Measurements from ENCODE around the gene PDE8A. TPM values are rescaled to one million over a fixed set of nuclear protein-coding genes. Genes with fewer than 3 reads are reported as not detected.

Gene PDE8A
- total and polyA plus RNA-seq, 2 experiments from 2014 or later: 5.6 to 7.5 TPM

- Histone ChIP-seq H3K4me1 (ENCODE audit: insufficient read depth) (0 out of 2 replicates have a peak, but pooled peaks cover 8% of the 10 kb centered on the region), H3K79me2 (replicated peaks; ENCODE audit: insufficient read depth) (peaks cover 14% of the 10 kb centered on the region), H3K27ac (ENCODE audit: low read depth) (no peak overlapping the region), H3K36me3 (ENCODE audit: insufficient read depth) (no peaks in the 10 kb centered on the region), H2AFZ (no peak overlapping the region), H3K9me2 (ENCODE audit: insufficient read depth) (no peaks in the 10 kb centered on the region), H4K20me1 (replicated peaks; ENCODE audit: insufficient read depth) (peaks cover 13% of the 10 kb centered on the region), H3K4me2 (peak overlapping the region; percentile 77; the same call in 1 of the 2 replicates), H3K27me3 (ENCODE audit: insufficient read depth) (peaks cover 56% of the 10 kb centered on the region), H3K4me3 (peak overlapping the region; percentile 90; the same call in 1 of the 2 replicates), H3F3A (replicated peaks; ENCODE audit: low read depth) (0 out of 2 replicates have a peak, but pooled peaks cover 3% of the 10 kb centered on the region)
- Mint-ChIP-seq H3K27ac (no peak overlapping the region), H3K27me3 (ENCODE audit: insufficient read depth, low read depth, poor library complexity) (peaks cover 40% of the 10 kb centered on the region), H3K4me3 (peak overlapping the region; percentile 80; the same call in 2 of the 3 replicates), H3K9me3 (no peaks in the 10 kb centered on the region; the same call in 2 of the 3 replicates), H3K36me3 (ENCODE audit: low read depth) (no peaks in the 10 kb centered on the region; the same call in 2 of the 3 replicates), H3K4me1 (peaks cover 22% of the 10 kb centered on the region)
- TF ChIP-seq CREB1 (CRISPR knock-in tag; IDR thresholded peaks at IDR 0.05; ENCODE audit: low read depth) (no peak), ZNF462 (CRISPR knock-in tag; IDR thresholded peaks at IDR 0.05) (no peak), REST (IDR thresholded peaks at IDR 0.05; ENCODE audit: unreplicated experiment) (no peak), ETS1 (IDR thresholded peaks at IDR 0.05) (no peak), NANOG (IDR thresholded peaks at IDR 0.05; ENCODE audit: borderline replicate concordance) (no peak), EZH2 (IDR thresholded peaks at IDR 0.05; ENCODE audit: low read depth, unreplicated experiment) (no peak), EZH2phosphoT487 (IDR thresholded peaks at IDR 0.05; ENCODE audit: unreplicated experiment) (no peak), STAT1 (IDR thresholded peaks at IDR 0.05; ENCODE audit: unreplicated experiment) (no peak)
- no peak for ATAC-seq
- DNase-seq (ENCODE audit: low spot score): no peak
Measured at GRCh38 chr15:84983294-84983693, 1.6 kb downstream of the PDE8A start.
